Activated CD8-positive, alpha-beta memory T cell treated with anti-CD3 and anti-CD28 coated beads, Interleukin-2, amount 50 U/mL, for 4 hours (primary cell): Measurements from ENCODE around the gene CUL3.
"Not testable (repeated sequence)": the region's sequence is repeated elsewhere in the genome, so short reads cannot be mapped to it uniquely, and the experiment has no call there.

ENCODE experiments used
- DNase-seq: peaks from one replicate; pipeline ENCODE4 v3.0.0-alpha.2; 2020

CUL3 gene

DNA sequence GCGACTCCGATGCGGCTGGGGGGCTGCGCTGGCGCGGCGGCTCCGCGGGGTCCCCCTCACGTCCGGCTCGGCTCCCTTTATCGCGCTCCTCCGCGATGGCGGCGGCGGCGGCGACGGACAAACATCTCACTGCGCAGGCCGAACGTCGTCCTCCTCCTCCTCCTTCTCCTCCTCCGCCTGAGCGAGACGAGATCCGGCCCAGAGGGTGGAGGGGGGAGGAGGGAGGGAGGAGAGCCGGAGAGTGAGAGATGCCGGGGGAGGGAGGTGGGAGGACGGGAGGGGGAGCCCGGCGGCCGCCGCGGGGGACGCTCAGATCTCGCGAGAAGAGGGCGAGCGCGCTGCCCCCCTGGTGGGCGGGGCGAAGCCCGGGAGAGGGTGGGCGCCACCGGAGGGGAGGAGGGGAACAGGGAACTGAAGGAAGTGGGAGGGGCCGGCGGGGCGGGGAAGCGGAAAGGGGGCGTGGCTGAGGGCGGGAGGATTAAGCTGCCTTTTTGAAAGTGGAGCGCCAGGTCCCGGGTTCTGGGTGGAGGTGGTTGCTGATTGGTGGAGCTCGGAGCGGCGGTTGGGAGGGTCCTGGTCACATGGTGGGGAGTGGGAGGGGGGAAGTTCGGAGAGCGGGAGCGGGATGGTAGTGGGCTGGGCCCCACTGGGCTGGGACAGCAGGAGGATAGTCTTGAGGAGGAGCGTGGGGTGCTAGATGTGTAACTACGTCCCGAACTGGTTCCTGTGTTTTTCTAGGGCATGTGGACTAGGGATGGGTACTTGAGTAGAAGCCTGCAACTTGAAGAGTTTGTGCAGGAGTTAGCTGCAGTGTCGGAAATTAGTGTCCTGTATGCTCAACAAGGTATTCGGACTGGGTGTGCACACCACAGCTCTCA lies at the start of gene CUL3:
TSS of gene CUL3 (minus strand) at position 153 of the 878 bp plus-strand sequence. CDS start 354 bp downstream, outside the sequence.
- peak; percentile 100 for DNase-seq

DNA sequence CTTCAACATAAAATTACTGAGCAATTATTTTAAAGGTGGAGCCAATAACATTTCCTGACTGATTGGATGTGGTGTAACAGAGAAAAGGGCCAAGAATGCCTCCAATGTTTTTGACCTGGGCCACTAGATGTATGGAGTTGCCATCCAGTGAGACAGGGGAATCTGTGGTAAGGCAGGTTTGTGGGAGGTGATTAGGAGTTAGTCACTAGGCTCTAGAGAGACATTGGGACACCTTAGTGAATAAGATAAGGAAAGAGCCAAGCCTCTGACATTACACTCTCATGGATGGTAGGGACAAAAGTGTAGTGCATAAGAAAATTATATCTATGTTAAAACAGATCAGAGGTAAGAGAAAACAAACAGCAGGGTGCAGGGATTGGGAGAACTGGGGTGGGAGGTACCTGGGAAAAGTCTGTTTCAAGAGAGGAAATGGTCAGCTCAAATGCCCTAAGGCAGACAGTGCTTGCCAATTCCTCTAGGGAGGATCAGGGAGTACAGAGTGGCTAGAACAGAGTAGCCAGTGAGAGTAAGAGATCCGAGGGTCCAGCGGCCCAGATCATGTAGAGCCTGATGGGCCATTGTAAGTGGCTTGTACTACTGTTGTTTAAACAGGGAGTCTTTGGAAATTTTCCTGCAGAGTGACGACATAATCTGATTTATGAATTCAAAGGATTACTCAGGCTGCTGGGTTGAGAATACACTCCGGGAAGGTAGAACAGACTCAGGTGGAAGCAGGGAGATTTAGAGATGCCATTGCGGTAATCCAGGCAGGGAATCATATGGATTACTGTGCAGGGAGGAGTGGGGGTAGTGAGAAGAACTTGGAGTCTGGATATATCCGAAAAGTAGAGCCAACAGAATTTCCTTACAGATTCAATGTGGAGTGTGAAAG lies 45.7 kb upstream of the CUL3 start:
- DNase-seq, result no peak

DNA sequence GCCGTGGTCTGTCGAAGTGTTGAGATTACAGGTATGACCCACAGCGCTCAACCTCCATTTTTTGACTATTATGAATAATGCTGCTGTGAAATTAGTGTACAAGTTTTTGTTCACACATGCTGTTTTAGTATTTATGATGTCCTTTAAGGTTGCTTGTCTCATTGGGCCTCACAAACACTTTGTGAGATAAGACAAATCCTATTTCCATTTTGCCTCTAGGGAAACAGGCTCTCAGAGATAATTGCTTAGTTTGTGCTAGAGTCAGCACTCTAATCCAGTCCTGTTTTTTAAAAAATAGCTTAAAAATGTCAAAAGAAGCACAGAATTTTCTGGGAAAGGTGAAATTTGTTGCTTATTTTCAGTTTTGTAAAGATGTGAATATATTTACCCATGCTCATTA lies 43.3 kb upstream of the CUL3 start:
- DNase-seq, result no peak

DNA sequence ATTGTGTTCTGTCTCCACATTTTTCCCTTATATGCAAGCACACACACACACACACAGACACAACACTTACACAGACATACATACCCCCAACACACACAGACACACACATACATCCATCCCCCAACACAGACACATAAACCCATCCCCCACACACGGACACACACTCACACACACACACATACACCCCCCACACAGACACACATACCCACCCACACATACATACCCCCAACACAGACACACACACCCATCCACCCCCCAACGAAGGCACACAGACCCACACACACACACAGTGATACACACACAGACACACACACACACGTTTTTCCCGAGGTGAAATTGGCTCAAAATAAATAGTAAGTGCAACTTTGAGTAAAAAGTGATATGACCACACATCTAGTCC lies 41.6 kb upstream of the CUL3 start:
- no peak for DNase-seq

DNA sequence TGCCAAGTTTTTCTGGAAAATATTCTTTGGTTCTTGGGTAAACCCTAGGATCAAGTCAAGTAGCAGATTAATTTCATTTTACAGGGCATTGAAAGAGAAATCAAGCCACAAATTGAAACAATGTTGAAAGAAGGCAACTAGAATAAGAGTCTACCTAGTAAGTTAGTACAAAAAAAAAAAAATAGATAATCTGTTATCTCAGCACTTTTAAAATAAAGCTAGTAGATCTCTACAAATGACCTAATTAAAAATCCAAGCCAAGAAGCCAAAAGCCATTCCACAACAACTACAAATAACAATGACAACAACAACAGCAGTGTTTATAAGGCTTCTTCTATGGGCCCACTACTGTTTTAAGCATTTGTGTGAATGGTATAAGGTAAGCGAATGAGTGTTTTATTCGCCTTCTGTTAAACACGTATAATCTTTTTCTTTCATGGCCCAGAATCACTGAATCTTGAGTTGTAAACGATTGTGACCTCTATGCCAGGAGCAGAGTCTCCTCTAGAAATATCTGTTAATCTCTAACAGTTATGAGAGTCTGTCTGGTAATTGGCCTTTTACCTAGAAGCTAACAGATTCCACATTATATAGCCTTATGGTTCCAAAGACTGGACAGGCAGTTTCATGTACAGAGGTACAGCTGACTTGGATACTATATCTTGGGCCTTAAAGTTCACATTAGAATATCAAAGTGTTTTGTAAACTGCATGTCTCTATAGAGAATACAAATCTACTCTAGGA lies 28.6 kb upstream of the CUL3 start:
- no peak for DNase-seq

DNA sequence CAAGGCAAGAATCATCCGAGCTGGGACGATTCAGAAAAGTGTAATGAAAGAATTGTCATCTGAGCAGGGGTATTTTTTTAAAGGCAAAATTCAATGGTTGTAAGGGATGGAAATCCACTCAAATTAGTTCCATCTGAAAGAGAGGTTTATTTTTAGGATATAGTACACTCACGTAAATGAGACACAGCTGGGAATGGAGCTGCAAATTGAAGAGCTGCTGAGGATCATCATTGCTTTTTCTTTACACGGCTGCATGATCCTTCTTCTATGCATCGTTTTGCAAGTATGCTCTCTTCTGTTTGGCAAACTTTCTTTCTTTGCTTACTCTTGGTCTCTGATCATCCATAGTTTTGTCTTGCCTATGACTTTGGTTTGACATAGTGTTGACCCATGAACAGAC lies 27.4 kb upstream of the CUL3 start:
- DNase-seq, result no peak

DNA sequence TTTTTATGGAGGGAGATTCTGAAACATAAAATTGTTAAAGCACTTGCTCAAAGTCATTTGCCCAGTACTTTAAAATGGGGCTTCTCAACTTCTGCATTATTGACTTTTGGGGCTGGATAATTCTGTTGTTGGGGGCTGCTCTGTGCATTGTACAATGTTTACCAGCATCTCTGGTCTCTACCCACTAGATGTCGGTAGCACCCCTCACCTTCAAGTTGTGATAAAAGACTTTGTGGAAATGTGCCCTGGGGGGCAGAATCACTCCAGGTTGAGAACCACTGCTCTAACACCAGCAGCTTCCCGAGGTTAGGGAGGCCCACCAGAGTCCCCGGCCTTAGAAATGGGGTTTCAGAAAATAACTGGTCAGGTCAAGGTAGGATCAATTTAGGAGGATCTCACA lies 26.8 kb upstream of the CUL3 start:
- no peak for DNase-seq

DNA sequence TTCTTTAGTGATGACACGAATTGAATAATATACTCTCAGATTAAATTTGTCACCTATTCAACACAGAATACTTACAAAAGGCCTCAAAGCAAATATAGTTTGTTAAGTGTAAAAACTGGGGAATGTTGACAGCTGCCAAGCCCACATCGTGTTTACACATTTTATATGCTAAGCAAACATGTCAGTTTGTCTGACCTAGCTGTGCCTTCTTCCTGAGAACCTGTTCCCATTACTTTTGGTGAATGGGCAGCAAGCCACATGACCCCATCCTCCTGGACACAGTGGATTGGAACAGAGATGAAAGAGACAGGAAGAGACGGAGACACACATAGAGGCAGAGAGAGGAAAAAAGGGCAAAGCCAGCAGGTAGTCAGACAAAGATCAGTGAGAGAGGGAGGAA lies 22.9 kb upstream of the CUL3 start:
- no peak for DNase-seq

DNA sequence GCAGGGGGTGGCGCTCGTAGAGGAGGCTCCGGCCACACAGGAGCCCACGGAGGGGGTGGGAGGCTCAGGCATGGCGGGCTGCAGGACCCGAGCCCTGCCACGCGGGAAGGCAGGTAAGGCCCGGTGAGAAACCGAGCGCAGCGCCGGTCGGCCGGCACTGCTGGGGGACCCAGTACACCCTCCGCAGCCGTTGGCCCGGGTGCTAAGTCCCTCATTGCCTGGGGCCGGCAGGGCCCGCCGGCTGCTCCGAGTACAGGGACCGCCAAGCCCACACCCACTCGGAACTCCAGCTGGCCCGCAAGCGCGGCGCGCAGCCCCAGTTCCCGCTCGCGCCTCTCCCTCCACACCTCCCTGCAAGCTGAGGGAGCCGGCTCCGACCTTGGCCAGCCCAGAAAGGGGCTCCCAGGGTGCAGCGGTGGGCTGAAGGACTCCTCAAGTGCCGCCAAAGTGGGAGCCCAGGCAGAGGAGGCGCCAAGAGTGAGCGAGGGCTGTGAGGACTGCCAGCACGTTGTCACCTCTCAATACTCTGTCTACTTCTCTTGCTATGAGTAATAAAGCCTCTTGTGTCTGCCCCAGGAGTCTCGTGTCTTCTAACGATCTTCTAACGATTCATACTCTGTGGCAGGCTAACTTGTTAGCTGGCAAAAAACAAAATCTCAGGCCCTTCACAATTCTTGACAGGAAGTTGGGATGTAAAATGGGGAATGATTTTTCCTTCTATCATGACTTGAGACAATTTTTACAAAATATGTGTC lies 18.8 kb upstream of the CUL3 start:
- DNase-seq, result not testable (repeated sequence)

DNA sequence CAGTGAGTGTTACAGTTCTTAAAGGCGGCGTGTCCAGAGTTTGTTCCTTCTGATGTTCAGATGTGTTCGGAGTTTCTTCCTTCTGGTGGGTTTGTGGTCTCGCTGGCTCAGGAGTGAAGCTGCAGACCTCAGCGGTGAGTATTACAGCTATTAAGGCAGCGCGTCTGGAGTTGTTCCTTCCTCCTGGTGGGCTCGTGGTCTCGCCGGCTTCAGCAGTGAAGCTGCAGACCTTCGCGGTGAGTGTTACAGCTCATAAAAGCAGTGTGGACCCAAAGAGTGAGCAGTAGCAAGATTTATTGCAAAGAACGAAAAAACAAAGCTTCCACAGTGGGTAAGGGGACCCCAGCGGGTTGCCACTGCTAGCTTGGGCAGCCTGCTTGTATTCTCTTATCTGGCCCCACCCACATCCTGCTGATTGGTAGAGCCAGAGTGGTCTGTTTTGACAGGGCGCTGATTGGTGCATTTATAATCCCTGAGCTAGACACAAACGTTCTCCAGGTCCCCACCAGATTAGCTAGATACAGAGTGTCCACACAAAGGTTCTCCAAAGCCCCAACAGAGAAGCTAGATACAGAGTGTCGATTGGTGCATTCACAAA lies 17.7 kb upstream of the CUL3 start:
- not testable (repeated sequence) for DNase-seq

DNA sequence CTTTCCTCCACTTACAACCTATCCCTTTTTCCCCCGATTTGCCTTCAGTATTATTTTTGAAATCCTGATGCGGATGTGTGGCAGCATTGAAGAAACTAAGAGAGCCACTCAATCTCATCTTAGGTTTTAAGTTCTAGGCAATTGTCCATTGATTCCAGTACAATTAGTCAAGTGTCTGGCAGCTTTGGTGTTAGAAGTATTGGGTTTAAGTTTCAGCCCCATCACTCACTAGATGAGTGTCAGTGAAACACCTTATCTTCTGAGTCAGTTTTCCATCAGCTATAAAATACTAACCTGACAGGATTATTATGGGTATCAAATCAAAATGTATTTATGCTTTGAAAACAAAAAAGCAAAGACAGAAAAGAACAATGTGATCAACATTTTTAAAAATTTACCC lies 16.8 kb upstream of the CUL3 start:
- DNase-seq, result no peak

DNA sequence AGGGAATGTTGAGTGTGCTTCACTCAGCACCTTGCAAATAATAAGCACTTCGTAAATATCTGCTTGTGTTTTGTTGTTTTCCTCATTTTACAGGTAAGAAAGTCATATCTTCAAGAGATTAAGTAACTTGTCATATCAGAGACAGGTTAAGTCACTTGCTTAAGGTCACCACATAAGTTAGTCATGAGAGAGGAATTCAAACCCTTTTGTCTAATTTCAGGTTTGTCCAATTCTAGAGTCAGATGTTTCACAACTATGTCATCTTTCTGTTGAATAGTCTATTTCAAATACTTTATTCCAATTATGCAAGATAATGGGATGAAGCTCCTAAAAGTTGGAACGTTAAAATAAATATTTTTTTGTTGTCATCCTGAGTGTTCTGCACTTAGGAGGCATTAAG lies 13.5 kb upstream of the CUL3 start:
- no peak for DNase-seq

DNA sequence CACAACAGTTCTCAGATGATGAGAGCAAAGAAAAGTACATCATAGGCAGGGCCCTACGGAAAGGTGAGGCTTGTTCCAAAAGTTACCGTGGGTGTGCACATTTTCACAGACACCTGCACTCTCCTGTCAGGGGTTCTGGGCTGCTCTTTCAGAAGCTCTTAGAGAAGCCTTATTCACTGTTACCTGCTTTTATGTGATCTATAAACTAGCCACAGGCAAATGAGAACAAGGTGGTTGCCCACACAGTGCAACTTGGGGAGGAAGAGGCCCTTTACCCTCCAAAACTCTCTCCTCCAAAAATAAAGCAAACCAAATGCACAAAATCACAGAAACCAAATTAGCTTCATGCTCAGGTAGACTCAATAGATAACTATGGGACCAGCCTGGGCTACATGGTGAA lies 11.1 kb upstream of the CUL3 start:
- no peak for DNase-seq

DNA sequence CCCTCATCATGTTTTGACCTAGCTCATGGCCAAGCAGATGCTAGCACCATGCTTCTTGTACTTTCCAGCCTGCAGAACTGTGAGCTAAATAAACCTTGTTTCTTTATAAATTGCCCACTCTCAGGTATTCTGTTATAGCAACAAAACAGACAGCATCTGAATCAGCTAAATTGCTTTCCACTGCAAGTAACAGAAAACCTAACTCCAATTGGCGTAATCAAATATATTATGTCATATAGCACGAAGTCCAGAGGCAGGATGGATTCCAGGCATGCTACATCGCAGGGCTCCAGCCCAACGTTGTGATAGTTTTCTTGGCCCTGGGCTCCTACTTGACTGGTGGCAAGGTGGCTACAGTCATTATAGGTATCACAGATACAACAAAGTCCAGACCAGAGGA lies 10.4 kb upstream of the CUL3 start:
- no peak for DNase-seq

DNA sequence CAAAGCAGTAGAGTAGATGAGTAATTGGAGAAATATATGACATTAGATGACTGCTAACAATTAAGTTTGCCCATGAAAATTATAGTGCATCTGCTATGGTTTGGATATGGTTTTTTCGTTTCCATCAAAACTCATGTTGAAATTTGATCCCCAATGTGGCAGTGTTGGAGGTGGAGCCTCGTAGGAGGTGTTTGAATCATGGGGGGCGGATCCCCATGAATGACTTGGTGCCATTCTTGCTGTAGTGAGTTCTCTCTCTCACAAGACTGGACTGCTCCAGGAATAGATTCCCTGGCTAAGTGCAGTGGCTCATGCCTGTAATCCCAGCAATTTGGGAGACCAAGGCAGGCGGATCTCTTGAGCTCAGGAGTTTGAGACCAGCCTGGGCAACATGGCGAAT lies 9.7 kb upstream of the CUL3 start:
- no peak for DNase-seq

DNA sequence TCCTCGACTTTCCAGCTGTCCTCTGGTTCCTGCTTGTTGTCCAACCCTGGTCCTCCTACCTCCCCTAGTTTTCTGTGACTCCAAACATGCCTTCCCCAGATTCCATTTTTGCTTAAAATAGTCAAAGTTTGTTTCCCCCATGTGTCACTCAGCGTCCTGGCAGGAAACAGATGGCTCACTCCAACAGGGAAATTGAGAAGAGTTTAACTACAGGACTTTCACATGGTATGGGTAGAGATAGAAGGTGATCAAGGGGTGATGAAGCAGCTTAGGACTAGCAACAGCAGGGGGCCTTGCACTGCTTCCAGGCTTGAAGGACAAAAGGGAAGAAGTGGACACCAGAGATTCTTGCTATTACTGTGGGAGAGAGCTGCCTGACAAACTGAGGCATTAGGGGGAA lies 6.1 kb upstream of the CUL3 start:
- no peak for DNase-seq

DNA sequence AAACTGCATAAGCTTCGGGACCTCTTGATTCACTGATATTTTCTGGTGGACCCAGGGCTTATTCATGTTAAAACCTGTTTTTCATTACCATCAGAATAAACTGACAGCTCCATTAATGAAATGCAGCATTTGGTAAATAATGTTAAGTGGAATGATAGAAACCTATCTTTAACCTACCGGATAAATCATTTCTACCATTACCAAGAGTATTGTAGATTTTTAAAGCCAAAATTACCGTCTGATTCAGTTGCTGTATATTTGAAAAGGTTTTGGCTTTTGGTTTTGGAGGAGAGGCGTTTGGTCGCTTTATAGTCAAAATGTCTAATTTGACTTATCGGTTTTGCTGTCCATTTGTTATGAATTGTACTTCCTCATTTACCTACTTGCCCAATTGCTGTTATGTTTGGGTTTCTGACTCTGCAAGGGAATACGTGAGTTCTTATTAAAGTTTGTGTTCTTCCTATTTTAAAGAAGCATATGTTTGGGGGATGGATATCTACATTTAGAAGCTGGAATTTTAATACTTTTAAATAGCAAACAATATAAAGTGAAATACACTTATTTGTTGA lies 1.0 kb upstream of the CUL3 start:
- no peak for DNase-seq

DNA sequence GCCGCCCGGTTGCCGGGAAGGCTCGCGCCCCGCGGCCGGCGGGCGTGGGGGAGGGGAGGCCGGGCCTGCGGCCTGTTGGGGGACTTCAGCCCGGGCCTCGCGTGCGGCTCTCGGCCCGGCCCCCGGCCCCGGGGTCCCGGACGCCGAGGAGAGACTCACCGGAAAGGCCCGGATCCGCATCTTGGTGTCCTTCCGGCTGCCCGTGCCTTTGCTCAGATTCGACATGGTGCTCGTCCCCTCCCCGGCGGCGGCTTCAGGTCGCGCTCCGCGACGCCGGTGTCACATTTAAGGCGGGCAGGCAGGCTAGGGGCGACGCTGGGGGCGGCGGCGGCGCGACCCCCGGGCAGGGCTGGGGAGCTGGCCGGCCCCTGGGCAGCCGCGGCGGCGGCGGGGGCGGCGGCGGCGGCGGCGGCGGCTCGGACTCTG lies 365 bp downstream of the CUL3 start:
- peak; percentile 59 for DNase-seq

DNA sequence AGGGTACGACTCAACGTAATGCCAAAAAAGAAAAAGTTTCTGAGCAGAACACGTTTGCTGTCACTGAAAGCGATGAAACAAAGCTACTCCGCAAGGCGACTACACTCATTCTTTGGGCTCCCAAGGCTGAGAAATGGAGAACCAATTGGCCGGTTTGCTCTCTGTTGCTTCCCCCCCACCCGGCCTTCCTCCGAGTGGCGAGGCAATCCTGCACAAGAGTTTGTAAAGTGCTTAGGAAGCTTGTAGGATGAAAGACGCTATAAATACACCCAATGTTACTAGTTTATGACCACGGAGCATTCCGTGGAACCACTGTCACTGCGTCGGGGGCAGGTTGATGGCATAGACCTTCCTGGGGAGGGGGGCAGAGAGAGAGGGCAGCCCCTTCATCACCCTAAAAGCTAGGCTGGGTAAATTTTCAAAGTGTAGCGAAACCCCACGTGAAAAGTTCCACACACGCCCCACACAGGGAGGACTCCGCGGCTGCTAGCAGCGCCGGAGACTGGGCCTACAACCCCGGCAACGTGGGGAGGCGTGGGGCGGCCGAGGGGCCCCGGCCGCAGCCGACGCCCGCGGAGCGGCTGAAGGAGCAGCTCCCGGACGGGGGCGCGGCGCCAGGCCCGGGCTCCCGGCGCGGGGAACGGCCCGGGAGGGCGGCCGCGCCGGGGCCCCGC lies 915 bp downstream of the CUL3 start:
- no peak for DNase-seq

DNA sequence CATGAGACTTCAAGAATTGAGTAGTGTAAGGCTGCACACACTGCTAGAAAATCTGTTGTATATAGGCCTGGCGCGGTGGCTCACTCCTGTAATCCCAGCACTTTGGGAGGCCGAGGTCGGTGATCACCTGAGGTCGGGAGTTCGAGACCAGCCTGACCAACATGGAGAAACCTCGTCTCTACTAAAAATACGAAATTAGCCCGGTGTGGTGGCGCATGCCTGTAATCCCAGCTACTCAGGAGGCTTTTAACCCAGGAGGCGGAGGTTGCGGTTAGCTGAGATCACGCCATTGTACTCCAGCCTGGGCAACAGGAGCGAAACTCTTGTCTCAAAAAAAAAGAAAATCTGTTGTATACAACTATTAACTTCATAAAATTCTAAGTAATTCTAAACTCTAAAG lies 2.1 kb downstream of the CUL3 start:
- DNase-seq, result not testable (repeated sequence)

DNA sequence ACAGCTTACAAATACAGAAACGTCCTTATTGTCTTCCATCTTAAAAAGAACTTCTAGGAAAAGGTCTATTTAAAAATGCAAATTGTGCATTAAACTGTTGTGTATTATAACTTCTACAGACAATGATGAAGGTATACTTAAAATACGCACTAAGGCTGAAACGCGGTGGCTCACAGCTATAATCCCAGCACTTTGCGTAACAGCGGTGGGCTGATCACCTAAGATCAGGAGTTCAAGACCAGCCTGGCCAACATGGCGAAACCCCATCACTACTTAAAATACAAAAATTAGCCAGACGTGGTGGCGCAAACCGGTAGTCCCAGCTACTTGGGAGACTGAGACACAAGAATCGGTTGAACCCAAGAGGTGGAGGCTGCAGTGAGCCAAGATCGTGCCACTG lies 4.9 kb downstream of the CUL3 start:
- no peak for DNase-seq
